Measurements from ENCODE around the gene UNCX. TPM values are rescaled to one million over a fixed set of nuclear protein-coding genes. Genes with fewer than 3 reads are reported as not detected.

The UNCX gene
- not detected for total RNA-seq

DNA sequence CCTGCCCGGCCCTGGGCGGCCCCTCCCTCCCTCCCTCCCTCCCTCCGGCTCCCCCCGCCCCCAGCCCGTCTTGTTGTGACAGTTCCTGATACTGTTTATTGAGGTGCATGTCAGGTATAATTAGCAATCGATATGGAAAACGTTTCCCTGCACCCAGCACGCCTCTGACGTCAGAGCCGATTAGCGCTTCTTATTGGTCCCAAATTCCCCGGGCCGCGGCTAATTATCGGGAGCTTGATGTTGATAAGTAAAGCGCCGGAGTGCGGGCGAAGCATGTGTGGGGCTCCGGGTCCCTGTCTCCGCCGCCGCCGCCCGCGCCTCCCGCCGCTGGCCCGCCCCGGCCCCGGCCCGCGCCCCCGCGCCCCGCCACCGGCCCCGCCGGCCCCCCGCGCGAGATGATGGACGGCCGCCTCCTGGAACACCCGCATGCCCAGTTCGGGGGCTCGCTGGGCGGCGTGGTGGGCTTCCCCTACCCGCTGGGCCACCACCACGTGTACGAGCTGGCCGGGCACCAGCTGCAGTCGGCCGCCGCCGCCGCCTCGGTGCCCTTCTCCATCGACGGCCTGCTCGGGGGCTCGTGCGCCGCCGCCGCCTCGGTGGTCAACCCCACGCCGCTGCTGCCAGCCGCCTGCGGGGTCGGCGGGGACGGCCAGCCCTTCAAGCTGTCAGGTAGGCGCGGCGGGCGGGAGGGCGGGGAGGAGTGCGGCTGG lies at the start of gene UNCX:
UNCX (plus strand) TSS at position 250 of the 710 bp plus-strand sequence; CDS start at position 396, 146 bp downstream.
- peaks cover 22 to 98% (median 85%) of the 10 kb centered on the region in 4 donors for H3K27me3 ChIP-seq
- intact Hi-C loops (cut with DNase I), result no loop called here
- H3K9me3 ChIP-seq, result no peaks in the 10 kb centered on the region
- TF ChIP-seq EP300 (IDR thresholded peaks at IDR 0.05), result no peak
- no peak for TF ChIP-seq POLR2A (IDR thresholded peaks at IDR 0.05; ENCODE audit: low read depth)
- TF ChIP-seq, protein P1, sequence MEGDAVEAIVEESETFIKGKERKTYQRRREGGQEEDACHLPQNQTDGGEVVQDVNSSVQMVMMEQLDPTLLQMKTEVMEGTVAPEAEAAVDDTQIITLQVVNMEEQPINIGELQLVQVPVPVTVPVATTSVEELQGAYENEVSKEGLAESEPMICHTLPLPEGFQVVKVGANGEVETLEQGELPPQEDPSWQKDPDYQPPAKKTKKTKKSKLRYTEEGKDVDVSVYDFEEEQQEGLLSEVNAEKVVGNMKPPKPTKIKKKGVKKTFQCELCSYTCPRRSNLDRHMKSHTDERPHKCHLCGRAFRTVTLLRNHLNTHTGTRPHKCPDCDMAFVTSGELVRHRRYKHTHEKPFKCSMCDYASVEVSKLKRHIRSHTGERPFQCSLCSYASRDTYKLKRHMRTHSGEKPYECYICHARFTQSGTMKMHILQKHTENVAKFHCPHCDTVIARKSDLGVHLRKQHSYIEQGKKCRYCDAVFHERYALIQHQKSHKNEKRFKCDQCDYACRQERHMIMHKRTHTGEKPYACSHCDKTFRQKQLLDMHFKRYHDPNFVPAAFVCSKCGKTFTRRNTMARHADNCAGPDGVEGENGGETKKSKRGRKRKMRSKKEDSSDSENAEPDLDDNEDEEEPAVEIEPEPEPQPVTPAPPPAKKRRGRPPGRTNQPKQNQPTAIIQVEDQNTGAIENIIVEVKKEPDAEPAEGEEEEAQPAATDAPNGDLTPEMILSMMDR (IDR thresholded peaks at IDR 0.05), result no peak
- TF ChIP-seq POLR2AphosphoS5 (IDR thresholded peaks at IDR 0.05), result no peak
- no peak within 1 kb of the TSS for H3K4me3 ChIP-seq
- DNase-seq (ENCODE audit: extremely low spot score), result no peak
- H3K27ac ChIP-seq (replicated peaks in 1 of 4), result no peak within 1 kb of the TSS
- H3K4me1 ChIP-seq, result peaks cover 8 to 73% (median 61%) of the 10 kb centered on the region in 4 donors
- no peaks in the 10 kb centered on the region for H3K36me3 ChIP-seq
- no CpG with 5 or more reads among the region's 81 CpGs for WGBS

GRCh38 chr7:1187127-1187526 lies 45.5 kb upstream of the UNCX start:
- H3K9me3 ChIP-seq, result no peaks in the 10 kb centered on the region
- H3K4me3 ChIP-seq, result no peak overlapping the region
- H3K36me3 ChIP-seq, result no peaks in the 10 kb centered on the region
- WGBS, result 76% methylated on average over 11 of the region's 11 CpGs
- TF ChIP-seq EP300 (IDR thresholded peaks at IDR 0.05) (no peak), POLR2AphosphoS5 (IDR thresholded peaks at IDR 0.05) (no peak)
- intact Hi-C loops (cut with DNase I), result no loop called here
- peaks cover 0 to 96% (median 8%) of the 10 kb centered on the region in 4 donors for H3K27me3 ChIP-seq
- H3K27ac ChIP-seq (replicated peaks in 1 of 4), result no peak overlapping the region
- DNase-seq (ENCODE audit: extremely low spot score), result no peak
- H3K4me1 ChIP-seq, result peaks cover 0 to 8% (median 0%) of the 10 kb centered on the region in 4 donors

GRCh38 chr7:1188720-1189294 lies 43.9 kb upstream of the UNCX start:
- intact Hi-C loops (cut with DNase I), result no loop called here
- no peaks in the 10 kb centered on the region for H3K9me3 ChIP-seq
- WGBS, result 96% methylated on average over 5 of the region's 6 CpGs
- H3K4me3 ChIP-seq, result no peak overlapping the region
- no peaks in the 10 kb centered on the region for H3K4me1 ChIP-seq
- no peaks in the 10 kb centered on the region for H3K36me3 ChIP-seq
- no peak for TF ChIP-seq POLR2A (IDR thresholded peaks at IDR 0.05; ENCODE audit: low read depth)
- TF ChIP-seq, protein P1 (IDR thresholded peaks at IDR 0.05), result no peak
- TF ChIP-seq EP300 (IDR thresholded peaks at IDR 0.05), result no peak
- TF ChIP-seq POLR2AphosphoS5 (IDR thresholded peaks at IDR 0.05), result no peak
- no peak for DNase-seq (ENCODE audit: extremely low spot score)
- peaks cover 0 to 96% (median 15%) of the 10 kb centered on the region in 4 donors for H3K27me3 ChIP-seq
- no peak overlapping the region for H3K27ac ChIP-seq (replicated peaks in 1 of 4)

DNA sequence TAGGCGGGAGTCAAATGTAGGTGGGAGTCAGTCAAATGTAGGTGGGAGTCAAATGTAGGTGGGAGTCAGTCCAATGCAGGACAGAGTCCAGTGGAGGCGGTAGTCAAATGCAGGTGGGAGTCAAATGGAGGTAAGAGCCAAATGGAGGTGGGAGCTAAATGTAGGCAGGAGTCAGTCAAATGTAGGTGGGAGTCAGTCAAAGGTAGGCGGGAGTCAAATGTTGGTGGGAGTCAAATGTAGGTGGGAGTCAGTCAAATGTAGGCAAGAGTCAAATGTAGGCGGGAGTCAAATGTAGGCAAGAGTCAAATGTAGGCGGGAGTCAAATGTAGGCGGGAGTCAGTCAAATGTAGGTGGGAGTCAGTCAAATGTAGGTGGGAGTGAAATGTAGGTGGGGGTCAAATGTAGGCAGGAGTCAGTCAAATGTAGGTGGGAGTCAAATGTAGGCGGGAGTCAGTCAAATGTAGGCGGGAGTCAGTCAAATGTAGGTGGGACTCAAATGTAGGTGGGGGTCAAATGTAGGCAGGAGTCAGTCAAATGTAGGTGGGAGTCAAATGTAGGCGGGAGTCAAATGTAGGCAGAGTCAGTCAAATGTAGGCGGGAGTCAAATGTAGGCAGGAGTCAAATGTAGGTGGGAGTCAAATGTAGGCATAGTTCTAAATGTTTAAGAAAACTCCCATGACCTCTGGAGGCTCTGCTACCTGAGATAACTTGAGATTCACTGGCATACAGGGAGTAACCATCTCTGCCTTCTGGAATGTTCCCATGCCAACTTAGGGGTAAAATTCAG lies 42.5 kb upstream of the UNCX start:
- intact Hi-C loops (cut with DNase I), result loop anchor here (10.0 kb wide), 1 partner anchor 245 kb away; no protein-coding TSS in a partner anchor
- Histone ChIP-seq H3K36me3 (no peaks in the 10 kb centered on the region), H3K4me1 (no peaks in the 10 kb centered on the region), H3K27me3 (peaks cover 0 to 96% (median 18%) of the 10 kb centered on the region in 4 donors), H3K27ac (replicated peaks in 1 of 4) (no peak overlapping the region), H3K4me3 (no peak overlapping the region), H3K9me3 (no peaks in the 10 kb centered on the region)
- WGBS, result 92% methylated on average over 10 of the region's 10 CpGs
- DNase-seq (ENCODE audit: extremely low spot score), result no peak
- no peak for TF ChIP-seq EP300 (IDR thresholded peaks at IDR 0.05)
- TF ChIP-seq POLR2A (IDR thresholded peaks at IDR 0.05; ENCODE audit: low read depth), result no peak

GRCh38 chr7:1192171-1192676 lies 40.4 kb upstream of the UNCX start:
- H3K9me3 ChIP-seq, result no peaks in the 10 kb centered on the region
- TF ChIP-seq POLR2AphosphoS5 (IDR thresholded peaks at IDR 0.05) (no peak), EP300 (IDR thresholded peaks at IDR 0.05) (no peak), POLR2A (IDR thresholded peaks at IDR 0.05; ENCODE audit: low read depth) (no peak)
- TF ChIP-seq, protein P1 (IDR thresholded peaks at IDR 0.05), result no peak
- WGBS, result 35% methylated on average over 15 of the region's 15 CpGs
- H3K27ac ChIP-seq (replicated peaks in 1 of 4), result no peak overlapping the region
- DNase-seq (ENCODE audit: extremely low spot score), result no peak
- no peaks in the 10 kb centered on the region for H3K36me3 ChIP-seq
- peaks cover 0 to 2% (median 0%) of the 10 kb centered on the region in 4 donors for H3K4me1 ChIP-seq
- H3K27me3 ChIP-seq, result peaks cover 0 to 82% (median 10%) of the 10 kb centered on the region in 4 donors
- no peak overlapping the region for H3K4me3 ChIP-seq
- intact Hi-C loops (cut with DNase I), result loop anchor here (10.0 kb wide), 1 partner anchor 243 kb away; no protein-coding TSS in a partner anchor
